MCF 10A (cell line): ENCODE results near the gene ASTN2. TPM values are rescaled to one million over a fixed set of nuclear protein-coding genes. Genes with fewer than 3 reads are reported as not detected.

Source experiments
- BruUV-seq: library from RNA; stranded (reverse); fragments of 400-500 nt; replicated peaks from 2 replicates; lab custom pipeline; 2021; lab: Mats Ljungman, UMichigan
- CTCF ChIA-PET: fragments of 300-600 bp; sonication (Branson Sonifier 250); formaldehyde crosslinking; extraction: SDS; loops from one replicate; lab custom pipeline; 2021; ENCODE audit warnings: antibody characterized with exemption, inconsistent platforms; lab: Yijun Ruan, JAX
- POLR2A ChIA-PET: fragments of 300-600, 350-650 bp; sonication (Branson Sonifier 250); formaldehyde crosslinking; extraction: SDS; loops from one replicate; lab custom pipeline; 2020; ENCODE audit warnings: antibody characterized with exemption, inconsistent platforms; lab: Yijun Ruan, JAX
- DNase-seq: peaks from one replicate; pipeline ENCODE4 v3.0.0-alpha.2; 2018; ENCODE audit not compliant: unreplicated experiment
- H3K27ac Mint-ChIP-seq: one replicate; pipeline ENCODE4 v1.8.0; 2022; ENCODE audit warnings: mild to moderate bottlenecking, low read depth, mixed read lengths; ENCODE audit not compliant: unreplicated experiment
- H3K27me3 Mint-ChIP-seq: one replicate; pipeline ENCODE4 v1.8.0; 2022; ENCODE audit warnings: mixed read lengths; ENCODE audit not compliant: insufficient read depth, unreplicated experiment
- H3K36me3 Mint-ChIP-seq: one replicate; pipeline ENCODE4 v1.8.0; 2022; ENCODE audit warnings: mild to moderate bottlenecking, moderate library complexity, mixed read lengths; ENCODE audit not compliant: insufficient read depth, unreplicated experiment
- H3K4me1 Mint-ChIP-seq: one replicate; pipeline ENCODE4 v1.8.0; 2022; ENCODE audit warnings: mixed read lengths; ENCODE audit not compliant: insufficient read depth, unreplicated experiment
- H3K4me3 Mint-ChIP-seq: one replicate; pipeline ENCODE4 v1.8.0; 2022; ENCODE audit warnings: mild to moderate bottlenecking, moderate library complexity, mixed read lengths; ENCODE audit not compliant: unreplicated experiment
- H3K9me3 Mint-ChIP-seq: one replicate; pipeline ENCODE4 v1.8.0; 2022; ENCODE audit warnings: mixed read lengths; ENCODE audit not compliant: unreplicated experiment
- intact Hi-C: fragments of 100-400 bp; cut with micrococcal nuclease; formaldehyde crosslinking; loops from 2 replicates; pipeline ENCODE4 v1.14.1; 2022
- total RNA-seq: library from RNA; stranded (reverse); gene quantifications from 2 replicates; pipeline ENCODE4 v1.2.3, GENCODE V29; 2022
- TF ChIP-seq, protein P1 (sequence below): fragments of 200-600 bp; IDR thresholded peaks from one replicate; pipeline ENCODE4 v1.8.0; 2022; ENCODE audit warnings: antibody characterized with exemption, mild to moderate bottlenecking; ENCODE audit not compliant: unreplicated experiment

ASTN2 gene
- total RNA-seq, 1 experiment from 2014 or later, result 1.8 TPM

DNA sequence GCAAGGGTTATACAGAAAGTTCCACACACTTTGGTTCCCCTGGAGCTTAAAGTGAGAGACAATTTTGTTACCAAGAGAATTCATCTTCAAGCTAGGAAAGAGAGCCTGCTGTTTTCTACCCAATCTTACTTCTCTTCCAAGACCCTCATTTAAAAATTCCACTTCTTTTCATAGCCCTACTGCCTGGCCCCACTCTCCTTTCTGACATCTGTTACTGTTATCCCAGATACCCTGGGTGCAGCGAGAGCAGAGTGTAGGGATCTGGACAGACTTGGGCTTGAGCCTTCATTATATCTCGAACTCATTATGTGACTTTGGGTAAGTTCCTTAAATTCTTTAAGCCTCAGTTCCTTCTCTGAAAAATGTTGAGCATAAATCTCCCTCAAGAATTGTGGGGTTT is 263.1 kb downstream of the ASTN2 start:
- Mint-ChIP-seq H3K4me3 (no peak overlapping the region), H3K9me3 (peaks cover 4% of the 10 kb centered on the region), H3K27ac (no peak overlapping the region), H3K27me3 (no peaks in the 10 kb centered on the region), H3K4me1 (no peaks in the 10 kb centered on the region), H3K36me3 (no peaks in the 10 kb centered on the region)
- no peak for DNase-seq
- TF ChIP-seq, protein P1, sequence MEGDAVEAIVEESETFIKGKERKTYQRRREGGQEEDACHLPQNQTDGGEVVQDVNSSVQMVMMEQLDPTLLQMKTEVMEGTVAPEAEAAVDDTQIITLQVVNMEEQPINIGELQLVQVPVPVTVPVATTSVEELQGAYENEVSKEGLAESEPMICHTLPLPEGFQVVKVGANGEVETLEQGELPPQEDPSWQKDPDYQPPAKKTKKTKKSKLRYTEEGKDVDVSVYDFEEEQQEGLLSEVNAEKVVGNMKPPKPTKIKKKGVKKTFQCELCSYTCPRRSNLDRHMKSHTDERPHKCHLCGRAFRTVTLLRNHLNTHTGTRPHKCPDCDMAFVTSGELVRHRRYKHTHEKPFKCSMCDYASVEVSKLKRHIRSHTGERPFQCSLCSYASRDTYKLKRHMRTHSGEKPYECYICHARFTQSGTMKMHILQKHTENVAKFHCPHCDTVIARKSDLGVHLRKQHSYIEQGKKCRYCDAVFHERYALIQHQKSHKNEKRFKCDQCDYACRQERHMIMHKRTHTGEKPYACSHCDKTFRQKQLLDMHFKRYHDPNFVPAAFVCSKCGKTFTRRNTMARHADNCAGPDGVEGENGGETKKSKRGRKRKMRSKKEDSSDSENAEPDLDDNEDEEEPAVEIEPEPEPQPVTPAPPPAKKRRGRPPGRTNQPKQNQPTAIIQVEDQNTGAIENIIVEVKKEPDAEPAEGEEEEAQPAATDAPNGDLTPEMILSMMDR, result no peak
- no TSS peak for BruUV-seq
- CTCF ChIA-PET, result no interaction called here
- POLR2A ChIA-PET, result no interaction called here
- intact Hi-C loops, result no loop called here

DNA sequence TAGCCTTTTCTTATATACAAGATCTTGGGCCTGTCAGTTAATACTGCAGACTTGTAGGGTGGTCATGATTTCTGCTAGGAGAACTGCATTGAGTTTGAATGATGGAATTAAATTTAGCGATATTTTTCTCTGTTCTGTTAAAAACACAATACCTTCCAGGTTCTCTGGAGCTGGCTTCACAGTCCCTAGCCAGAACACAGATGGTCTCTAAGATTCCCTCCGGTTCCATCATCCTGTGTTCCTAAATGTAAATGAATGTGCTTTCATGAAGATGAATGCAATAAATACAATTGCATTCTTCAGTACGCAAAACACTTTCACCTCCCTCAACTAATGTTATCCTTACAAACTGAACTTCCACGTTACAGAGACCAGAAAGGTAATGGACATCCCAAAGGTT is 264.9 kb downstream of the ASTN2 start:
- no peaks in the 10 kb centered on the region for H3K4me1 Mint-ChIP-seq
- ChIA-PET CTCF (no interaction called here), POLR2A (interaction anchor here (0.7 kb wide), 1 partner anchor 24 kb away, joined by 3 read pairs; no protein-coding TSS in a partner anchor)
- no peaks in the 10 kb centered on the region for H3K36me3 Mint-ChIP-seq
- intact Hi-C loops, result no loop called here
- DNase-seq, result no peak
- BruUV-seq, result no TSS peak
- H3K4me3 Mint-ChIP-seq, result no peak overlapping the region
- H3K27ac Mint-ChIP-seq, result no peak overlapping the region
- peaks cover 12% of the 10 kb centered on the region for H3K9me3 Mint-ChIP-seq
- H3K27me3 Mint-ChIP-seq, result no peaks in the 10 kb centered on the region
- TF ChIP-seq, protein P1, result no peak

- BruUV-seq, result no TSS peak
- intact Hi-C loops, result no loop called here
- Mint-ChIP-seq H3K27me3 (no peaks in the 10 kb centered on the region), H3K4me3 (no peak overlapping the region), H3K4me1 (no peaks in the 10 kb centered on the region), H3K9me3 (peaks cover 21% of the 10 kb centered on the region), H3K27ac (no peak overlapping the region), H3K36me3 (no peaks in the 10 kb centered on the region)
- DNase-seq, result no peak
- CTCF ChIA-PET, result interaction anchor here (0.7 to 1.0 kb wide), 3 partner anchors 9 to 1235 kb away, joined by 3 to 4 read pairs (median 3); no protein-coding TSS in a partner anchor
- TF ChIP-seq, protein P1, result no peak
- POLR2A ChIA-PET, result no interaction called here
Measured at GRCh38 chr9:117145811-117146490, 268.9 kb downstream of the ASTN2 start.

GRCh38 chr9:117145081-117145480 is 269.8 kb downstream of the ASTN2 start:
- TF ChIP-seq, protein P1, result no peak
- Mint-ChIP-seq H3K27me3 (no peaks in the 10 kb centered on the region), H3K4me1 (no peaks in the 10 kb centered on the region), H3K9me3 (peaks cover 27% of the 10 kb centered on the region), H3K4me3 (no peak overlapping the region), H3K36me3 (no peaks in the 10 kb centered on the region), H3K27ac (no peak overlapping the region)
- no peak for DNase-seq
- intact Hi-C loops, result no loop called here
- POLR2A ChIA-PET, result no interaction called here
- CTCF ChIA-PET, result no interaction called here
- BruUV-seq, result no TSS peak
